PFSK-1 (cell line): ENCODE measurements around the gene WASL.

ENCODE experiments used
- FOXP2 ChIP-seq: optimal IDR thresholded peaks from 2 replicates; pipeline ENCODE3; 2011; ENCODE audit warnings: borderline replicate concordance, control low read depth, inconsistent platforms; ENCODE audit not compliant: insufficient read depth; ENCODE audit errors: extremely low read length, extremely low read depth
- POLR2AphosphoS5 ChIP-seq: IDR thresholded peaks from 2 replicates; pipeline ENCODE4 v1.6.1; 2012; ENCODE audit warnings: low read depth, mild to moderate bottlenecking, control low read depth, low read length, moderate library complexity
- REST ChIP-seq, 2 experiments: IDR thresholded peaks; 2 replicates each; pipeline versions ENCODE4 v1.6.1 to v1.8.0; 2011 to 2012; ENCODE audit warnings: low read depth in 2 of 2, low read length in 2 of 2, control low read depth in 1 of 2, inconsistent platforms in 1 of 2, mild to moderate bottlenecking in 1 of 2, moderate library complexity in 1 of 2; ENCODE audit not compliant: insufficient read depth in 1 of 2
- SIN3A ChIP-seq: IDR thresholded peaks from 2 replicates; pipeline ENCODE4 v1.6.1; 2012; ENCODE audit warnings: mild to moderate bottlenecking, low read length, moderate library complexity, borderline replicate concordance; ENCODE audit not compliant: insufficient read depth
- TAF1 ChIP-seq: IDR thresholded peaks from 2 replicates; pipeline ENCODE4 v1.6.1; 2012; ENCODE audit warnings: low read length, control low read depth, borderline replicate concordance; ENCODE audit not compliant: insufficient read depth

GRCh38 chr7:123665896-123666295 is 82.9 kb downstream of the WASL start:
- TF ChIP-seq REST (IDR thresholded peaks at IDR 0.05; ENCODE audit: insufficient read depth in 1 of 2, low read depth in 2 of 2, low read length in 2 of 2) (no peak), POLR2AphosphoS5 (no peak), TAF1 (no peak), SIN3A (no peak), FOXP2 (no peak)
